H1 (cell line): Measurements from ENCODE around the gene VEPH1. TPM values are rescaled to one million over a fixed set of nuclear protein-coding genes. Genes with fewer than 3 reads are reported as not detected.

Experiments
- polyA plus RNA-seq, 7 experiments: library from polyadenylated mRNA; depleted of rRNA in 3 of 7; stranded (reverse) in 5 of 7; unstranded in 2 of 7; fragments of >200 nt in 5 of 7; fragments of 200-250 nt in 2 of 7; gene quantifications; 1 replicate in 5 of 7; 2 replicates in 1 of 7; 4 replicates in 1 of 7; pipeline versions ENCODE4 v1.2.1 to v1.2.3, GENCODE V29; 2011 to 2013; ENCODE audit warnings: missing spikeins in 2 of 7, mixed read lengths in 2 of 7
- total RNA-seq: library from RNA; stranded (reverse); fragmentation: NEBNext Ultra II Directional; extraction: Animal tissue kit (Norgen Biotek cat#: 25700); gene quantifications from 2 replicates; pipeline ENCODE4 v1.2.1, GENCODE V29; 2021
- TF ChIP-seq, protein P1 (sequence below): fragments of 300-600 bp; sonication (generic); IDR thresholded peaks from 2 replicates; pipeline ENCODE4 v1.7.1; 2012; ENCODE audit warnings: low read length, moderate library complexity, mild to moderate bottlenecking, inconsistent platforms; ENCODE audit not compliant: insufficient replicate concordance

Gene VEPH1
- total and polyA plus RNA-seq, 2 of the 8 experiments (the other 6 are each of a cell fraction or from before 2014, with no cell fraction given): 12.0 to 18.3 TPM

DNA sequence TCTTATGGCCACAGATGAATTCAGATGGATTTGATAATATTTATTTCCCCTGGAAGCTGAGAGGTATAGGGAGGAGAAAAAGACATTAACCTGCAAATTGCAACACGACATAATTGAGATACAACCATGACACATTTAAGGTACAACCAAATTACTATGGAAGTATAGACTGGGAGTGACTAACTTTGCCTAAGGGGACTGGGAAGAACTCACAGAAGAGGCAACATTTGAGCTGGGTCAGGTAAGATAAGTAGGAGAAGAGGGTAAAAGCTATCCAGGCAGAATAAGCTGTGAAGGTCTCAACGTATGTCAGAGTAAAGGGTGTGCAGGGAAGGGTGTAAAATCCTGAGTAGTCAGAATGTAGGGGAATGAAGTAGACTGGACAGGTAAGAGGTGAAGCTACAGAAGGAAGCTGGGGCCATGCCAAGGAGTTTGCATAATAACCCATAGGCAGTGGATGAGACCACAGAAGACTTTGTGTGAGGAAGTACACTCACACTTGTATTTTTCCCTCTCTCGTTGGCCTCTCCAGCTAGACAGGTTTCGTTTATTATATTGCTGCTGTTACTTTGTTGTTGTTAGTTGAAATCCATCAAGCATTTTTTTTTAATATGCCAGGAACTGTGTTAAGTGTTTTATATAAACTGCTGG, 94.6 kb downstream of the VEPH1 start (continued):
- TF ChIP-seq, protein P1, sequence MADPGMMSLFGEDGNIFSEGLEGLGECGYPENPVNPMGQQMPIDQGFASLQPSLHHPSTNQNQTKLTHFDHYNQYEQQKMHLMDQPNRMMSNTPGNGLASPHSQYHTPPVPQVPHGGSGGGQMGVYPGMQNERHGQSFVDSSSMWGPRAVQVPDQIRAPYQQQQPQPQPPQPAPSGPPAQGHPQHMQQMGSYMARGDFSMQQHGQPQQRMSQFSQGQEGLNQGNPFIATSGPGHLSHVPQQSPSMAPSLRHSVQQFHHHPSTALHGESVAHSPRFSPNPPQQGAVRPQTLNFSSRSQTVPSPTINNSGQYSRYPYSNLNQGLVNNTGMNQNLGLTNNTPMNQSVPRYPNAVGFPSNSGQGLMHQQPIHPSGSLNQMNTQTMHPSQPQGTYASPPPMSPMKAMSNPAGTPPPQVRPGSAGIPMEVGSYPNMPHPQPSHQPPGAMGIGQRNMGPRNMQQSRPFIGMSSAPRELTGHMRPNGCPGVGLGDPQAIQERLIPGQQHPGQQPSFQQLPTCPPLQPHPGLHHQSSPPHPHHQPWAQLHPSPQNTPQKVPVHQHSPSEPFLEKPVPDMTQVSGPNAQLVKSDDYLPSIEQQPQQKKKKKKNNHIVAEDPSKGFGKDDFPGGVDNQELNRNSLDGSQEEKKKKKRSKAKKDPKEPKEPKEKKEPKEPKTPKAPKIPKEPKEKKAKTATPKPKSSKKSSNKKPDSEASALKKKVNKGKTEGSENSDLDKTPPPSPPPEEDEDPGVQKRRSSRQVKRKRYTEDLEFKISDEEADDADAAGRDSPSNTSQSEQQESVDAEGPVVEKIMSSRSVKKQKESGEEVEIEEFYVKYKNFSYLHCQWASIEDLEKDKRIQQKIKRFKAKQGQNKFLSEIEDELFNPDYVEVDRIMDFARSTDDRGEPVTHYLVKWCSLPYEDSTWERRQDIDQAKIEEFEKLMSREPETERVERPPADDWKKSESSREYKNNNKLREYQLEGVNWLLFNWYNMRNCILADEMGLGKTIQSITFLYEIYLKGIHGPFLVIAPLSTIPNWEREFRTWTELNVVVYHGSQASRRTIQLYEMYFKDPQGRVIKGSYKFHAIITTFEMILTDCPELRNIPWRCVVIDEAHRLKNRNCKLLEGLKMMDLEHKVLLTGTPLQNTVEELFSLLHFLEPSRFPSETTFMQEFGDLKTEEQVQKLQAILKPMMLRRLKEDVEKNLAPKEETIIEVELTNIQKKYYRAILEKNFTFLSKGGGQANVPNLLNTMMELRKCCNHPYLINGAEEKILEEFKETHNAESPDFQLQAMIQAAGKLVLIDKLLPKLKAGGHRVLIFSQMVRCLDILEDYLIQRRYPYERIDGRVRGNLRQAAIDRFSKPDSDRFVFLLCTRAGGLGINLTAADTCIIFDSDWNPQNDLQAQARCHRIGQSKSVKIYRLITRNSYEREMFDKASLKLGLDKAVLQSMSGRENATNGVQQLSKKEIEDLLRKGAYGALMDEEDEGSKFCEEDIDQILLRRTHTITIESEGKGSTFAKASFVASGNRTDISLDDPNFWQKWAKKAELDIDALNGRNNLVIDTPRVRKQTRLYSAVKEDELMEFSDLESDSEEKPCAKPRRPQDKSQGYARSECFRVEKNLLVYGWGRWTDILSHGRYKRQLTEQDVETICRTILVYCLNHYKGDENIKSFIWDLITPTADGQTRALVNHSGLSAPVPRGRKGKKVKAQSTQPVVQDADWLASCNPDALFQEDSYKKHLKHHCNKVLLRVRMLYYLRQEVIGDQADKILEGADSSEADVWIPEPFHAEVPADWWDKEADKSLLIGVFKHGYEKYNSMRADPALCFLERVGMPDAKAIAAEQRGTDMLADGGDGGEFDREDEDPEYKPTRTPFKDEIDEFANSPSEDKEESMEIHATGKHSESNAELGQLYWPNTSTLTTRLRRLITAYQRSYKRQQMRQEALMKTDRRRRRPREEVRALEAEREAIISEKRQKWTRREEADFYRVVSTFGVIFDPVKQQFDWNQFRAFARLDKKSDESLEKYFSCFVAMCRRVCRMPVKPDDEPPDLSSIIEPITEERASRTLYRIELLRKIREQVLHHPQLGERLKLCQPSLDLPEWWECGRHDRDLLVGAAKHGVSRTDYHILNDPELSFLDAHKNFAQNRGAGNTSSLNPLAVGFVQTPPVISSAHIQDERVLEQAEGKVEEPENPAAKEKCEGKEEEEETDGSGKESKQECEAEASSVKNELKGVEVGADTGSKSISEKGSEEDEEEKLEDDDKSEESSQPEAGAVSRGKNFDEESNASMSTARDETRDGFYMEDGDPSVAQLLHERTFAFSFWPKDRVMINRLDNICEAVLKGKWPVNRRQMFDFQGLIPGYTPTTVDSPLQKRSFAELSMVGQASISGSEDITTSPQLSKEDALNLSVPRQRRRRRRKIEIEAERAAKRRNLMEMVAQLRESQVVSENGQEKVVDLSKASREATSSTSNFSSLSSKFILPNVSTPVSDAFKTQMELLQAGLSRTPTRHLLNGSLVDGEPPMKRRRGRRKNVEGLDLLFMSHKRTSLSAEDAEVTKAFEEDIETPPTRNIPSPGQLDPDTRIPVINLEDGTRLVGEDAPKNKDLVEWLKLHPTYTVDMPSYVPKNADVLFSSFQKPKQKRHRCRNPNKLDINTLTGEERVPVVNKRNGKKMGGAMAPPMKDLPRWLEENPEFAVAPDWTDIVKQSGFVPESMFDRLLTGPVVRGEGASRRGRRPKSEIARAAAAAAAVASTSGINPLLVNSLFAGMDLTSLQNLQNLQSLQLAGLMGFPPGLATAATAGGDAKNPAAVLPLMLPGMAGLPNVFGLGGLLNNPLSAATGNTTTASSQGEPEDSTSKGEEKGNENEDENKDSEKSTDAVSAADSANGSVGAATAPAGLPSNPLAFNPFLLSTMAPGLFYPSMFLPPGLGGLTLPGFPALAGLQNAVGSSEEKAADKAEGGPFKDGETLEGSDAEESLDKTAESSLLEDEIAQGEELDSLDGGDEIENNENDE: no peak
